Nephron (organoid): ENCODE results near the gene BRSK2.

ENCODE experiments used
- H3K27ac Mint-ChIP-seq, 3 experiments: 2 replicates each; pipeline ENCODE4 v1.8.0; 2020; ENCODE audit warnings: mixed read lengths in 3 of 3, mild to moderate bottlenecking in 2 of 3, moderate library complexity in 1 of 3
- H3K27me3 Mint-ChIP-seq: 2 replicates; pipeline ENCODE4 v1.8.0; 2021; ENCODE audit warnings: low read depth, mild to moderate bottlenecking, moderate library complexity, mixed read lengths
- H3K36me3 Mint-ChIP-seq: 2 replicates; pipeline ENCODE4 v1.8.0; 2020; ENCODE audit warnings: low read depth, mixed read lengths
- H3K4me1 Mint-ChIP-seq: 2 replicates; pipeline ENCODE4 v1.8.0; 2020; ENCODE audit warnings: mixed read lengths
- H3K4me3 Mint-ChIP-seq, 3 experiments: 2 replicates each; pipeline ENCODE4 v1.8.0; 2020; ENCODE audit warnings: mild to moderate bottlenecking in 3 of 3, mixed read lengths in 3 of 3, moderate library complexity in 2 of 3
- H3K9me3 Mint-ChIP-seq: 2 replicates; pipeline ENCODE4 v1.8.0; 2020; ENCODE audit warnings: mixed read lengths
- TF ChIP-seq, protein P1 (sequence below), 3 experiments: fragments of 200-600 bp; sonication (generic); IDR thresholded peaks; one replicate each; pipeline ENCODE4 v1.5.0; 2021; ENCODE audit warnings: antibody characterized with exemption in 3 of 3; ENCODE audit not compliant: unreplicated experiment in 3 of 3

BRSK2 gene

GRCh38 chr11:1458340-1459218 is 68.8 kb downstream of the BRSK2 start:
- H3K36me3 Mint-ChIP-seq, result no peaks in the 10 kb centered on the region
- no peaks in the 10 kb centered on the region for H3K27me3 Mint-ChIP-seq
- TF ChIP-seq, protein P1, sequence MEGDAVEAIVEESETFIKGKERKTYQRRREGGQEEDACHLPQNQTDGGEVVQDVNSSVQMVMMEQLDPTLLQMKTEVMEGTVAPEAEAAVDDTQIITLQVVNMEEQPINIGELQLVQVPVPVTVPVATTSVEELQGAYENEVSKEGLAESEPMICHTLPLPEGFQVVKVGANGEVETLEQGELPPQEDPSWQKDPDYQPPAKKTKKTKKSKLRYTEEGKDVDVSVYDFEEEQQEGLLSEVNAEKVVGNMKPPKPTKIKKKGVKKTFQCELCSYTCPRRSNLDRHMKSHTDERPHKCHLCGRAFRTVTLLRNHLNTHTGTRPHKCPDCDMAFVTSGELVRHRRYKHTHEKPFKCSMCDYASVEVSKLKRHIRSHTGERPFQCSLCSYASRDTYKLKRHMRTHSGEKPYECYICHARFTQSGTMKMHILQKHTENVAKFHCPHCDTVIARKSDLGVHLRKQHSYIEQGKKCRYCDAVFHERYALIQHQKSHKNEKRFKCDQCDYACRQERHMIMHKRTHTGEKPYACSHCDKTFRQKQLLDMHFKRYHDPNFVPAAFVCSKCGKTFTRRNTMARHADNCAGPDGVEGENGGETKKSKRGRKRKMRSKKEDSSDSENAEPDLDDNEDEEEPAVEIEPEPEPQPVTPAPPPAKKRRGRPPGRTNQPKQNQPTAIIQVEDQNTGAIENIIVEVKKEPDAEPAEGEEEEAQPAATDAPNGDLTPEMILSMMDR (IDR thresholded peaks at IDR 0.05; ENCODE audit: unreplicated experiment in 3 of 3), result peak in 1 of 3 experiments; percentile 23
- H3K4me3 Mint-ChIP-seq, result no peak overlapping the region
- H3K27ac Mint-ChIP-seq, result peak overlapping the region in 1 of 3 experiments; percentile 55
- H3K9me3 Mint-ChIP-seq, result no peaks in the 10 kb centered on the region
- H3K4me1 Mint-ChIP-seq, result no peaks in the 10 kb centered on the region

GRCh38 chr11:1459219-1459575 is 69.5 kb downstream of the BRSK2 start:
- no peaks in the 10 kb centered on the region for H3K27me3 Mint-ChIP-seq
- H3K9me3 Mint-ChIP-seq, result no peaks in the 10 kb centered on the region
- no peaks in the 10 kb centered on the region for H3K36me3 Mint-ChIP-seq
- peak overlapping the region in 1 of 3 experiments; percentile 55 for H3K27ac Mint-ChIP-seq
- no peaks in the 10 kb centered on the region for H3K4me1 Mint-ChIP-seq
- H3K4me3 Mint-ChIP-seq, result no peak overlapping the region
- TF ChIP-seq, protein P1 (IDR thresholded peaks at IDR 0.05; ENCODE audit: unreplicated experiment in 3 of 3), result no peak

DNA sequence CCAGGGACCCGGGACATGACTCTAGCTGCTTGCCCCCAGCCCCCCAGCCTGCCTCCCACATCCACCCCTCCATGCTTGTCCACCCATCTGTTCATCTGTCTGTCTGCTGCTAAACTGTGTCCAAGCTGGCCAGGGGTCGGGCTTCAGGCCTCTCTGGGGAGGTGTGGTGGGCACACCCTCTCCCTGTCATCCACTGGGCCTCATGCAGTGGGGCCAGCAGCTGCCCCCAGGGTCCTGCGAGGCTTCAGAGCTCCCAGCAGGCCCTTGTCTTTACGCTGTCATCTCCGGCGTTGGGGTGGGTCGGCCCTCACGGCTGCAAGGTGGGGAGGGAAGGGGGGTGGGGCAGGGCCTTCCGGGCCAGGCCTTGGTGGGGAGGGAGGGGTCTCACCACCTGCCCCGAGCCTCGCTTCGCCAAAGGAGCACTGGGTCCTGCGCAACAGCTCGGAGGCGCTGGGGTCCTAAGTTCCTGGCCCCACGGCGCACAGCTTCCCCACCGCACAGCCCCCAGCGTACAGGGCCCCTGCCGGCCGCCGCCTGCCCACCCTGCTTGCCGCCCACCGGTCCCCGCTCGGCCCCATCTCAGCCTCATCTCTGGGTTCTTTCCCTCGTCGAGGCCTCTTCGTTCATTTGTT is 70.1 kb downstream of the BRSK2 start:
- H3K36me3 Mint-ChIP-seq, result no peaks in the 10 kb centered on the region
- no peak overlapping the region for H3K27ac Mint-ChIP-seq

GRCh38 chr11:1460396-1460985 is 70.8 kb downstream of the BRSK2 start:
- Mint-ChIP-seq H3K9me3 (no peaks in the 10 kb centered on the region), H3K27me3 (peaks cover 1% of the 10 kb centered on the region), H3K27ac (no peak overlapping the region), H3K4me1 (no peaks in the 10 kb centered on the region), H3K36me3 (peaks cover 1% of the 10 kb centered on the region), H3K4me3 (no peak overlapping the region)
- TF ChIP-seq, protein P1 (IDR thresholded peaks at IDR 0.05; ENCODE audit: unreplicated experiment in 3 of 3), result no peak

More for the DNA sequence above, 70.1 kb downstream of the BRSK2 start:
- H3K27me3 Mint-ChIP-seq, result no peaks in the 10 kb centered on the region
- H3K4me3 Mint-ChIP-seq, result no peak overlapping the region
- no peaks in the 10 kb centered on the region for H3K4me1 Mint-ChIP-seq
- H3K9me3 Mint-ChIP-seq, result no peaks in the 10 kb centered on the region
- TF ChIP-seq, protein P1 (IDR thresholded peaks at IDR 0.05; ENCODE audit: unreplicated experiment in 3 of 3), result no peak

DNA sequence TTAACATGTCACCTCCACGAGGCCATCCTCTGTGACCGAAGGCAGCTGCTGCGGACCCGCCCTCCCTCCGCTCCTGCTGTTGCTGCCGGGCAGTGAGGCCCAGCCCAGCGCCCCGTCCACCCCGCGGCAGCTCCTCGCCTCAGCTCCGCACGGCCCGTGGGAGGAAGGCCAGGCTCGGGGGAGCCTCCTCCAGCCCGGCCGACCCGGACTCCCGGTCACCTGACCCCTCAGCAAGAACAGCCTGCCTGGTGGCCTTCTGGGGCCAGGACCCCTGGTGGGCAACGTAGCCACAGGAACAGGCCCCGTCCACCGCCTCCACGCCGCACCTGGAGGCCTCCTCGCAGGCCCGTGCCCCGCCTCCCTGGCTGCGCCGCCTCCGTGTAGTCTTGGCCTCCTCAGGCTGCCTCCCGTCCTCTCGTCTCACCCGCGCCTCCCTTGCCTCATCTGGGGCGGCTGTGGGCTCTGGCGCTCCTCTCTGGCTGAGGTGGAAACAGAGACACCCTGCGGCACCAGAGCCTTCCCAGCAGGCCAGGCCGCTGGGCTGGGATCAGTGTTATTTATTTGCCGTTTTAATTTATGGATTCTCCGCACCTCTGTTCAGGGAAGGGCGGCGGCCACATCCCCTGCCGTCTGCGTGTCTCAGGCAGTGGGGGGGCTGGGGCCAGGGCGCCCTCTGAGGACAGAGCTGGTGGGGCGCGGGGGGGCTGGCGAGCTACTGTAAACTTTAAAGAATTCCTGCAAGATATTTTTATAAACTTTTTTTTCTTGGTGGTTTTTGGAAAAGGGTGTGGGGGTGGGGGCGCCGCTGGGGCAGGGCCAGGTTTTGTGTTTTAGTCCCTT is 71.5 kb downstream of the BRSK2 start:
- no peak overlapping the region for H3K27ac Mint-ChIP-seq
- TF ChIP-seq, protein P1 (IDR thresholded peaks at IDR 0.05; ENCODE audit: unreplicated experiment in 3 of 3), result no peak
- H3K4me3 Mint-ChIP-seq, result peak overlapping the region in 1 of 3 experiments; percentile 17
- H3K9me3 Mint-ChIP-seq, result no peaks in the 10 kb centered on the region
- peaks cover 6% of the 10 kb centered on the region for H3K36me3 Mint-ChIP-seq
- H3K4me1 Mint-ChIP-seq, result no peaks in the 10 kb centered on the region
- H3K27me3 Mint-ChIP-seq, result peaks cover 4% of the 10 kb centered on the region
